GM08714 (cell line): ENCODE data around the gene MINDY2.
"Not testable (repeated sequence)": the region's sequence is repeated elsewhere in the genome, so short reads cannot be mapped to it uniquely, and the experiment has no call there.

Experiments used
- H3K4me3 ChIP-seq: fragments of 200-500 bp; sonication (Bioruptor generic); 2 replicates; pipeline ENCODE4 v1.5.1; 2014; ENCODE audit warnings: mild to moderate bottlenecking, low read length, inconsistent platforms
- ZNF274 ChIP-seq: IDR thresholded peaks from 2 replicates; pipeline ENCODE4 v1.6.1; 2012; ENCODE audit warnings: mild to moderate bottlenecking, low read depth, low read length

Gene MINDY2

DNA sequence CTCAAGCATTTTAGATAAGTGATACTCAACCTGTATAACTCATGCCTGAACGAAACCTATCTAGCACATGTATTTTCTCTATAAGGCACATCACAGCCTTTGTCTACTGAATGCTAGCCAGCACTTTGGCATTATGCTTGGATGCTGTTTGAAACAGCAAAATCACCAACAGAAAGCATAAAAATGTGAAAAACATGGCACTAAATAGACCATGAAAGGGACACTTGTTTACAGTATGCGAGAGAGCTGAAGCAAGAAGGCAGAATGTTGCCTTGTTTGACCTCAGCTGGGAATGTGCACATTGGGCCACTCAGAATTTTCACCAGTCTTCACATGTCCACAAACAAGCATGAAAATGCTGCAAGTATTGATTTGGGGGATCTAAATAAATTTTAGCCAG, 59.5 kb downstream of the MINDY2 start:
- no peak overlapping the region for H3K4me3 ChIP-seq
- TF ChIP-seq ZNF274, result no peak

- H3K4me3 ChIP-seq, result not testable (repeated sequence)
Measured at GRCh38 chr15:58833681-58834426, 62.8 kb downstream of the MINDY2 start.

- no peak for TF ChIP-seq ZNF274
- H3K4me3 ChIP-seq, result no peak overlapping the region
Measured at GRCh38 chr15:58839485-58839884, 68.4 kb downstream of the MINDY2 start.

GRCh38 chr15:58840048-58840447, 68.9 kb downstream of the MINDY2 start:
- H3K4me3 ChIP-seq, result no peak overlapping the region
- no peak for TF ChIP-seq ZNF274

DNA sequence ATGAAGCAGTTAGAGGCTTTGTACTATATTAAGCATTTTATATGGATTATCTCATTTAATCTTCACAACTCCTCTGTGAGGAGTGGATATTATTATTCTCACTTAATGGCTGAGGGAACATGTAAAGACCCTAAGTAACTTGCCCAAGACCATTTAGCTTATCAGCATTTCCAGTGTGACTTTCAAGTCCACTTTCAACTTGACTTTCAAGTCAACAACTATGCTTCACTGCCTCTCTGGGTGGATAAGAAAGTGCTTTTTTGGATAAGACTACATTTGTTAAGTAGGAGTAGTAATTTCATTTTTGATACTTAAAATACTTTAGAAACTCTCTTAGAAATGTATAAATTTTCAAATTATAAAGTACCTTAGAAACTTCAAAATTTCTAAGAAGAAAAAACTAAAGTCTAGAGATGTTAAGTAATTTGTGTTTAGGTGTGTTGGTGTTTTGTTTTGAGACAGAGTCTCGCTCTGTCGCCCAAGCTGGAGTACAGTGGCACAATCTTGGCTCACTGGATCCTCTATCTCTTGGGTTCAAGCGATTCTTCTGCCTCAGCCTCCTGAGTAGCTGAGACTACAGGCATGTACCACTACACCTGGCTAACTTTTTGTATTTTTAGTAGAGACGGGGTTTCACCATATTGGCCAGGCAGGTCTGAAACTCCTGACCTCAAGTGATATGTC, 71.8 kb downstream of the MINDY2 start:
- H3K4me3 ChIP-seq, result no peak overlapping the region
- no peak for TF ChIP-seq ZNF274

- not testable (repeated sequence) for H3K4me3 ChIP-seq
Measured at GRCh38 chr15:58851205-58851604, 80.1 kb downstream of the MINDY2 start.

GRCh38 chr15:58852347-58852746, 81.2 kb downstream of the MINDY2 start:
- TF ChIP-seq ZNF274, result no peak
- no peak overlapping the region for H3K4me3 ChIP-seq

- no peak overlapping the region for H3K4me3 ChIP-seq
- no peak for TF ChIP-seq ZNF274
Measured at GRCh38 chr15:58854593-58854992, 83.5 kb downstream of the MINDY2 start.

DNA sequence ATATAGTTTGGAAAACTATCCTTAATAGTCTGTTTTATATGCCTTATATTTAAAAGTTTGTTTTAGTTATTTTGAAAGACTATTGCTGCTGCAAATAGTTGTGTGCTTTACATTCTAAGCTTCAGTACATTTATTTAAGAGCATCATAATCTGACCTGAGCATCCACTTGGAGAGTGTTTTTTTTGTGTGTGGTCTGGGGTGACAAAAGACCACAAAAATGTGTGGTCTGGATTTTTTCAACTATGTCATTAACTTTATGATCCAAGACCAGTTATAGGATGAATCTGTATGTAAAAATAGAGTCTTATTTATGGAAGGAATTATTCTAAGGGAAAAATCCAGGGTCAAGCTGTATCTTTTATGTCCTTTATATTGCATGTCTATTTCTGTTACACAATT, 85.0 kb downstream of the MINDY2 start:
- TF ChIP-seq ZNF274, result no peak
- no peak overlapping the region for H3K4me3 ChIP-seq

GRCh38 chr15:58856621-58857020, 85.5 kb downstream of the MINDY2 start:
- not testable (repeated sequence) for H3K4me3 ChIP-seq

DNA sequence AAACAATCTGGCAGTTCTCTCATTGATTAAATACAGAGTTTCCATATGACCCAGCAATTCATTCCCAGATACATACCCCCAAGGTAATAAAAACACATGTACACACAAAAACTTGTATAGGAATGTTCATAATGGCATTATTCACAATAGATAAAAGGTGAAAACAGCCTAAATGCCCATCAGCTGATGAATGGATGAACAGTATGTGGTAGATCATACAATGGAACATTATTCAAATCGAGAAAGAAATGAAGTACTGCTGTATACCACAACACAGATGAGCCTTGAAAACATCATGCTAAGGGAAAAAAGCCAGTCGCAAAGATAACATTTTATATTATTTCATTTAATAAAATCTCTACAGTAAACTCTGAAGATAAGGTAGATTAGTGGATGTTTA, 91.2 kb downstream of the MINDY2 start:
- no peak for TF ChIP-seq ZNF274
- H3K4me3 ChIP-seq, result no peak overlapping the region

DNA sequence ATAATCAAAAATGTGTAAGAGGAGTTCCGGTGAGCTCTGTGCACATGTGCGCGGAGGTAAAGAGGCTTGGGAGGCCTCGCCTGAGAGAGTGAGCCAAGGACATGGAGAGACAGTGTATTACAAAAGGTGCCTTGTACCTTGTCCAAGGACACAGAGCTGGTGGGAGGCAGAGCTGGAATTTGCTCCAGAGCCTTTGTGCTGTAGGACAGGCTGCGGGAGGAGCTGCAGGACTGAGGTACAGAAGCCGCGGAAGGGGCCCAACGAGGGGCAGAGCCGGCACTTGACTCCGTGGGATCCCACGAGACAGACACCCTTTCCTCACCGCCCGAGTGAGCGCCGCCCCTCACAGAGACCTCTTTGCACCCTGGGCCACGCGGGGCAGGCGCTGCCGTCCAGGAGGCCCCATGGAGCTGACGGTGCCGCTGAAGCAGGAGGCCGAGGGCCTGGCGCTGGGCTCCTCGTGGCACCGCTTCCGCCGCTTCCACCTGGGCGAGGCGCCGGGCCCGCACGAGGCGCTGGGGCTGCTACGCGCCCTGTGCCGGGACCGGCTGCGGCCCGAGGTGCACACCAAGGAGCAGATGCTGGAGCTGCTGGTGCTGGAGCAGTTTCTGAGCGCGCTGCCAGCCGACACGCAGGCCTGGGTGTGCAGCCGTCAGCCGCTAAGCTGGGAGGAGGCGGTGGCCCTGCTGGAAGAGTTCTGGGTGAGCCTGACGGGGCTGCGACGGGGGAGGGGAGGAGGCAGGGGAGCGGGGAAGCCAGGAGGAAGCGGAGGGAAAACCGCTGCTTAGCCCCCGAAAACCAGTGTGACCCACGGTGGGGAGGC, 93.7 kb downstream of the MINDY2 start:
- no peak overlapping the region for H3K4me3 ChIP-seq
- no peak for TF ChIP-seq ZNF274

GRCh38 chr15:58865425-58865880, 94.4 kb downstream of the MINDY2 start:
- no peak for TF ChIP-seq ZNF274
- no peak overlapping the region for H3K4me3 ChIP-seq

DNA sequence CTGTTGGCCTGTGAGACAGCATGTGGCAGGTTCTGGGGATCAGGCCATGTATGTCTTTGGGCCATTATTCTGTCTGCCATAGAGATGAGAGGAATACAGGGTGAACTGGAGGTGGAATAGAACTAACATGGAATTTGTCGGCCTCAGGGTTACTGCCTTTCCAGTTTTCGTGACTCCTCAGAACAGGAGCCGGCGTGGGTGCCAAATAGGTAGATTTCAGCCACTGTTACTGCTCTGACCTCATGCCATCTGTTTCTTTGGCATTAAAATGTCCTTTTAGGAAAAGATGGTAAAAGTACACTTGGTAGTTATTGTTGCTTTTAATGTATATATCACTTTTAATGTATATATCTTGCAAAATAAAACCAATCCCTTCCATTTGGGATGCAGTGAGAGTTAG, 96.8 kb downstream of the MINDY2 start:
- no peak for TF ChIP-seq ZNF274
- H3K4me3 ChIP-seq, result no peak overlapping the region

GRCh38 chr15:58870451-58870850, 99.3 kb downstream of the MINDY2 start:
- H3K4me3 ChIP-seq, result no peak overlapping the region
- no peak for TF ChIP-seq ZNF274
